C4-2B (cell line): Measurements from ENCODE around the gene ALKBH6.
"Not testable (repeated sequence)": the region's sequence is repeated elsewhere in the genome, so short reads cannot be mapped to it uniquely, and the experiment has no call there.

Experiments used
- H3K27ac ChIP-seq: fragments of 450-650 bp; 2 replicates; pipeline ENCODE4 v1.5.1; 2017
- CTCF ChIP-seq: fragments of 450-650 bp; conservative IDR thresholded peaks from 2 replicates; pipeline ENCODE4 v1.5.1; 2017; ENCODE audit warnings: mild to moderate bottlenecking
- ZFX ChIP-seq: fragments of 450-650 bp; IDR thresholded peaks from 2 replicates; pipeline ENCODE4 v1.6.1; 2017

Gene ALKBH6

GRCh38 chr19:36041831-36042230 is 27.8 kb upstream of the ALKBH6 start:
- H3K27ac ChIP-seq = no peak overlapping the region
- TF ChIP-seq CTCF = no peak
- no peak for TF ChIP-seq ZFX

- not testable (repeated sequence) for H3K27ac ChIP-seq
These were observed 27.1 kb upstream of the ALKBH6 start for GRCh38 chr19:36041092-36041491.

- TF ChIP-seq CTCF (no peak), ZFX (no peak)
- H3K27ac ChIP-seq = no peak overlapping the region
These were observed 26.5 kb upstream of the ALKBH6 start for GRCh38 chr19:36040495-36040894.

GRCh38 chr19:36032251-36033104 is 18.5 kb upstream of the ALKBH6 start, which contains the start of gene CLIP3:
Gene CLIP3 (minus strand): TSS chr19:36032873. CDS start chr19:36032357, 516 bp downstream.
- TF ChIP-seq ZFX = no peak
- TF ChIP-seq CTCF = no peak
- no peak within 1 kb of the TSS for H3K27ac ChIP-seq

- TF ChIP-seq ZFX (no peak), CTCF (no peak)
- H3K27ac ChIP-seq = no peak overlapping the region
These were observed 17.3 kb upstream of the ALKBH6 start for GRCh38 chr19:36031308-36031707.

GRCh38 chr19:36030264-36031148 is 16.5 kb upstream of the ALKBH6 start:
- no peak for TF ChIP-seq CTCF
- TF ChIP-seq ZFX = no peak
- H3K27ac ChIP-seq = no peak overlapping the region

GRCh38 chr19:36028313-36029041 is 14.5 kb upstream of the ALKBH6 start:
- TF ChIP-seq ZFX = no peak
- no peak for TF ChIP-seq CTCF
- H3K27ac ChIP-seq = no peak overlapping the region
